D341Med (cell line): Measurements from ENCODE around the gene SERPINA10.

Experiments used
- DNase-seq: peaks from one replicate; pipeline ENCODE4 v3.0.0; 2012; ENCODE audit warnings: low spot score

The SERPINA10 gene

DNA sequence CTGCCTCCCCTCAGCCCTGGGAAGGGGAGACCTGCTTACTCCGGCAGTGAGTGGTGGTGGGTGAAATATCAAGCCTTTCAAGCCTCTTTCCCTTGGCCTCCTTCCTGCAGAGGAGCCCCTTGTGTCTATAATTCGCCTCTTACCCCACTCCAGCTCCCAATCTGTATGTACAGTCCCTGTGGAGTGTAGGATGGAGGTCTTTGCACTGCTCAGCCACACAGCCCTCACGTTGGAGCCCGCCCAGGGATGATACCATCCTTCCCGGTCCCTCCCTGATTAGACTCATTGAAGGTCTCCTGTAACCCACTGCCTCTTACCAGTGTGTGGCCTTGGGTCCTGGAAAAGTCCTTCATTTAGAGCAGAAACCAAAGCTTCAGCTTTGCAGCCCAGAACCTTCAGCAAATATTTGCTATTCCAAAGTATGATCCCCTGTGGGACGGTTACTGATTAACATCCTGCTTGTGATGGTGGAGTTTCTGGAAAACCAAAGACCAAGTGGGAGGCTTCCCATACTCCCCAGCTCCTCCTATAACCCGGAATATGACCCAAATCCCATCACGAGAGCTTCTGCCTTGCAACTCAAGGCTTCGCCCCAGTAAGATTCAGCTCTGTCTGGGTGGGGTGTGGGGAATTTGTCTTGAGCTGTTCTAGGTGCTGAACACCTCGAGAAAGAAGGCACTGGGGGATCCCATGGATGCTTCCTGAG, at the start of gene SERPINA10:
Gene SERPINA10 (minus strand): TSS at position 397 of the 706 bp plus-strand sequence. CDS start 2,675 bp downstream, outside the sequence.
- no peak for DNase-seq

DNA sequence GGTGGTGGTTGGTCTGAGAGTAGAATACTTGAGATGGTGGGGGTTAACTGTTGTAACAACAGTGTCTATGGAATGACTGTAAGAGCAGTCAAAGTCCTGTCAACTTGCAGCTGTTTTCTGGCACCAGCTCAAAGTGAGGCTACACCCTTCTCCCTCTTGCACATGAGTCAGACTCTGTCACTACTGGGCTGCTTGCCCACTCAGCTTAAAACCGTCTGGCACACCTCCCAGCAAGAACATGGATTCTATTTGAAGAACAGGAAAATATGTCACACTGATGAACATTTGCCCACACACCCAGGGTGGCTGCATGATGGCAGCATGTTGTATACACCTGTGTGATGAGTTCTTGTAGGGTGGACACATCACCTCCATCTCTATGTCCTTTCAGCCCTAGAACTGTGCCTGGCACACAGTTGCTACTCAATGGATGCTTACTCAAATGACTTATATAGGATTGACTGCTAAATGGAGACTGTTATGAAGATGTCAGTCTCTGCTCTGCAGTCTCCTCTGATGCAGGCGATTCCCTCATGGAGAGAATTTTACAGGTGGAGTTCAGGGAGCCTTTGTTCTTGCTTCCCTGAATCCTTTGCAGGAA, 49.4 kb upstream of the SERPINA10 start:
- no peak for DNase-seq

GRCh38 chr14:94341656-94342333, 48.7 kb upstream of the SERPINA10 start:
- no peak for DNase-seq

DNA sequence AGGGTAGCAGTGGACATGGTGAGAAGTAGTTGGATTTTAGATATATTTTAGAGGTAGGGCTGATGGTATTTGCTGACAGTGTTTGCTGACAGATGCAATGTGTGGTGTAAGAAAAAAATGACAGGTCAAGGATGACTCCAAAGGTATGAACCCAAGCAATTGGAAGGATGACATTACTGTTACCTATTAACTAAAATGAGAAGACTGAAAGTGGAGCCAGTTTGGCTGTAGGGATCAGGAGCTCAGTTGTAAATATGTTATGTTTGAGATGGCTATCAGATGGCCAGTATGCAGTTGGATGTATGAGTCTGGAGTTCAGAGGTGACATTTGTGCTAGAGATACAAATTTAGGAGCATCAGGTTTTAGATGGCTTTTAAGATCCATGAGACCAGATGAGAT, 47.5 kb upstream of the SERPINA10 start:
- DNase-seq, result no peak

- no peak for DNase-seq
Measured at GRCh38 chr14:94338023-94338422, 45.0 kb upstream of the SERPINA10 start.

GRCh38 chr14:94337274-94337673, 44.2 kb upstream of the SERPINA10 start:
- no peak for DNase-seq

GRCh38 chr14:94334872-94335271, 41.8 kb upstream of the SERPINA10 start:
- DNase-seq, result no peak

- DNase-seq, result no peak
Measured at GRCh38 chr14:94332587-94332986, 39.5 kb upstream of the SERPINA10 start.

DNA sequence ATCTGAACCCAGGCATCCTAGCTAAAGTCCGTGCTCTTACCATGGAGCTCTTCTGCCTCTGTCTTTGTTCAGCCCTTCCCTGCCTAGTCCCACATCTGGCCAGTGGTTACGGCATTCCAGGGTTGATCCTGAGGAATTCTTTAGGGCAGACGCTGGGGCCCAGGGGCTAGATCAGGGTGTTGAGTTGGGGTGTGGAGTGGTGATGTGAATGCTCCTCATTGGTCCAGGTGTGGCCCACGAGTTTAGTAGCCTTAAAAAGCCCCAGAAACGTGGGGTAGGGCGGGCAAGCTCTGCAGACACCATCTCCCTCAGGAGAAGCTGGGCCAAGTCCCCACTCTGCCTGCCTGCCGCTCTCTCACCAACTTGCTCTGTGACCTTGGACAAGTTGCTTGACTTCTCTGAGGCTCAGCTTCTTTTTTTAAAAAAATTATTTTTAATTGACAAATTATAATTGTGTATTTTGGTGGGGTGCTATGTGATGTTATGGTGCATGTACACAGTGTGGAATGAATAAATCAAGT, 39.1 kb upstream of the SERPINA10 start:
- DNase-seq, result no peak

GRCh38 chr14:94331462-94331861, 38.4 kb upstream of the SERPINA10 start:
- no peak for DNase-seq

DNA sequence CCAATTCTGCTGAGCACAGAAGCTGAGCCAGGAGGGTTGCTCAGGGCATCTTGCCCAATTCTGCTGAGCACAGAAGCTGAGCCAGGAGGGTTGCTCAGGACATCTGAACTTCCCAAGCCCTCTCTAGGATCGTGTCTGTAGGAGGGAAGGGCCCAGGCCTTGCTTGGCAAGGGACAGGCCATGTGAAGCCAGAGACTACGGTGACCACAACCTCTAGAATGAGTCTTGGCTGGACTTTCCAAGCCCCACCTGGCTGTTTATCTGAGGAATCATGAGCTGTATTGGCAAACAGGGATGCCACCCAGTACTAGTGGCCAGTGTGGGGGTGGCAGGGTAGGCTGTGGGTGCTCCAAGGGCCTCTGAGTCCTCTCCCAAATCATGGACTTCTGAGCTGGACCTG, 37.8 kb upstream of the SERPINA10 start:
- DNase-seq, result no peak

GRCh38 chr14:94330432-94330831, 37.4 kb upstream of the SERPINA10 start:
- DNase-seq, result no peak

GRCh38 chr14:94329857-94330256, 36.8 kb upstream of the SERPINA10 start:
- DNase-seq, result no peak

GRCh38 chr14:94328196-94328595, 35.1 kb upstream of the SERPINA10 start:
- DNase-seq, result no peak

GRCh38 chr14:94322648-94323570, 29.8 kb upstream of the SERPINA10 start, which contains the start of gene SERPINA6:
SERPINA6 (minus strand) TSS chr14:94323336; CDS start chr14:94314648, 8,688 bp downstream.
- DNase-seq, result no peak

DNA sequence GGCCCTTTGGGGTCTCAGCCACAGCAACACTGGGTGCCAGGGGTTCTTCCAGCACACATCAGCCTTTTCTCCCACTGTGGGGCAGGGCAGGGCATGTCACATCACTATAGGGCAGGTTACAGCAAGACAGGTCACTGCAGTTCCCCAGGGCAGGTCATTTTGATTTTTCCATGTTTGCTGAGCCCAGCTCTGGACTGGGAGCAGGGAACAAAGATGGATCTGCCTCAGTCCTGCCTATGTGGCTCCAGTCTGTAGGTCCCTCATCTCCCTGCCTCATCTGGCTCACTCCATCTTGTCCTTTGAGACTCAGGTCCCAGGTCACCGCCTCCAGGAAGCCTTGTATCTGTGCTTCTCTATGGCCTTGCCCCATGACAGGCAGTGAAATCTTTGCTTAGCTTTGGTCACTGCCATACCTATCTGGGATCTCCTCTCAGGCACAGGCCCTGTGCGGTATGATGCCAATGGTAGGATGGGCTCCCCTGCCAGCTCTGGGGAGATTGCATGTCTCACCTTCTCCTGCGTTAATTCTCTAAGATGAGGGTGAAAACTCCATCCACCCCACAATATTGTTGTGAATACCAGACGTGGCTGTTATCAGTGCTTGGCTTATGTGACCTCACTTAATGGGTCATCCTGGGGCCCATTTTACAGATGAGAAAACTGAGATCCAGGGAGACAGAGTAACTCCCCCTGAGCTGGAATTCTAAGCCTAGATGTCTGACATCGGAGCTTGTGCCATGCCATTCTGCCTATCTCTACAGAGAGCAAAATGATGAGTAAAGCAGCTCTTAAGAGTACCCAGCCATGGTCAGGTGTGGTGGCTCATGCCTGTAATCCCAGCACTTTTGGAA, 28.6 kb upstream of the SERPINA10 start:
- no peak for DNase-seq

DNA sequence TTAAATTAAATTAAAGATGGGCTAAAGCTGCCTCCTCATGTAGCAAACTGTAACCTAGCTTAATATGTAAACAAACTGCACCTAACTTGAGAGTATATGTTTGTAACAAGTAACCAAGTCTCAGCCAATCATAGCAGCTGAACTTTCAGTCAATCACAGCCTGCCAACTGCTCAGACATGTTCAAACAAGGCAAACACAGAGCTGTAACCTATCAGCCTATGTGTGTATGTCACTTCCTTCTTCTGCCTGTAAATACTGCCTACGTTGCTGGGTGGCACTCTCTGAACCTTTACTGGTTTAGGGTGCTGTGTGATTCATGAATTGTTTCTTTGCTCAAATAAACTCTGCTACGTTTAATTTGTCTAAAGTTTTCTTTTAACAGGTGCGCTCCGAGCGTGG, 27.2 kb upstream of the SERPINA10 start:
- DNase-seq, result no peak

- no peak for DNase-seq
Measured at GRCh38 chr14:94317259-94317658, 24.2 kb upstream of the SERPINA10 start.

DNA sequence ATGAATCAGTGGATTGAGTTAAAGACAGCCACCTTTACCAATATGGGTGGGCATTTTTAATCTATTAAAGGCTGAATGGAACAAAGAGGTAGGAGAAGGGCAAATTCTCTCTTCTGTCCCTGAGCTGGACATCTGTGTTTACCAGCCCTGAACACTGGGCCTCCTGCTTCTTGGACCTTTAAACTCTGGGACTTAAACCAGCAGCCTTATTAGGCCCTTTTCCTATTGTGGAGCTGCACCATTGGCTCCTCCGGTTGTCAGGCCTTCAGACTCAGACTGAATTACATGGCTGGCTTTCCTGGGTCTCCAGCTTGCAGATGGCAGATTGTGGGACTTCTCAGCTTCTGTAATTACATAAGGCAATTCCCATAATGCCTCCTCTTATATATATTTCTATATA, 23.6 kb upstream of the SERPINA10 start:
- DNase-seq, result no peak

GRCh38 chr14:94314890-94315289, 21.8 kb upstream of the SERPINA10 start:
- no peak for DNase-seq
